ENCODE data around the gene ALOX5AP.

Gene ALOX5AP

GRCh38 chr13:30773561-30773960, 38.2 kb downstream of the ALOX5AP start:
- no peak for DNase-seq

DNA sequence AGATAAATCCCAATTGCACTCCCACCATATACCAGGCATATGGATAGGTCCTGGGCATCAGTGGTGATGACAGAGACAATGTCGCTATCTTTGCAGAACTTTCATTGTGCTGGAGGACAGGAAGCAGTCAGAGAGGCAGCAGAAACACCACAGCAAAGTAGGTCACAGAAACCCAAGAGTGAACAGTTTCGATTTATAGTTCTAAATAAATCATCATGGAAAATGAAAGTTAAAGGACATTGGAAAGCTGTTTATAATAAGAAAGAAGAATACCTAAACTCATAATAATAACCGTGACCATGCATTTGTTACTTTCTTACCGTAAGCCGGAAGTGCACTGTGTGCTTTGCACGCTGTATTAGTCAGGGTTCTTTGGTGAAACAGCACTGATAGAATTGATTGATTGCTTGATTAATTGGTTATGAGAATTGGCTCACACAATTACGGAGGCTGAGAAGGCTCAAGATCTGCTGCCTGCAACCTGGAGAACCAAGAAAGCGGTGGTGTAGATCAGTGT, 38.9 kb downstream of the ALOX5AP start:
- no peak for DNase-seq

GRCh38 chr13:30776661-30777060, 41.3 kb downstream of the ALOX5AP start:
- DNase-seq: no peak

DNA sequence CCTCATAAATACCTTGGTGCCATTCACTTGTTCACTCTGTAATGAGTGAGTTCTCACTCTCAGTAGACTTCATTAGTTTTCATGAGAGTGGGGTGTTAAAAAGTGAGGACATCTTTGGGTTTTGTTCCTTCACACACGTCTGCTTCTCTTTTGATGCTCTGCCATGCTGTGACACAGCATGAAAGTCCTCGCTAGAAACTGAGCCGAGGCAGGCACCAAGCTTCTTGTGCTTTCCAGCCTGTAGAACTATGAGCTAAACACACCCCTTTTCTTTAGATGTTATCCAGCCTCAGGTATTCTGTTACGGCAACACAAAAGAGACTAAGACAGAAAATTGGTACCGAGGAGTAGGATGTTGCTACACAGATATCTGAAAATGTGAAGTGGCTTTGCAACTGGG, 43.7 kb downstream of the ALOX5AP start:
- no peak for DNase-seq

DNA sequence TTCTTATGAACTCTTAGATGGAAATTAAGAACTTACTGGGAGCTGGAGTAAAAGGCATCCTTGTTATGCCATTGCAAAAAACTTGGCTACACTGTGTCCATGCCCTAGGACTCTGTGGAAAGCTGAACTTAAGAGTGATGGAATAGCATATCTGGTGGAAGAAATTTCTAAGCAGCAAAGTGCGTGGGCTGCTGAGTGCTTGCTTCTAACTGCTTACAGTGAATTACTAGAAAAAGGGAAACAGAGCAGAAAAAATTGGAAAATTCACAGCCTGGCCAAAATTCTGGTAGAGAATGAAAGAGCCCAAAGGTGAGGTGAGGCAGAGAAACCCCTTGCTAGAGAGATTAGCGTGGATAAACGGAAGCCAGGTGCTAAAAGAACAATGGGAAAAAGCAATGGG, 44.3 kb downstream of the ALOX5AP start:
- no peak for DNase-seq

- no peak for DNase-seq
Observed at GRCh38 chr13:30780338-30780981, 45.1 kb downstream of the ALOX5AP start.

GRCh38 chr13:30785191-30785850, 50.0 kb downstream of the ALOX5AP start:
- DNase-seq: no peak

DNA sequence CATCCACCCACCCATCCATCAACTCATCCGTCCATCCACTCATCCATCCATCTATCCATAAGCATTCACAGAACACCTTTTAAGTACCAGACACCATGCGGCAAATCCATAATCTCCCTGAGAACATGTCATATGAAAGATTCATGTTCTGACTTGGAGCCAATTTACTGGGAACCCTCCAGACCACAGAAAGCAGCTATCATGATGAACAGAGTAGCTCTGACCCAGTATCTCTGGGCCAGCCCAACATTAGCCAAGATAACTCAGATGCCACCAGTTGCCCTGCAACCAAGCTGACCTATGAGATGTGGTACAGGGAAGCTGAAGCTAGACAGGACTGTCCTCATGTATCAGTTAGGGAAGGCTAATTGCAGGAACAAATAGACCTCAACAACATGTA, 51.3 kb downstream of the ALOX5AP start:
- no peak for DNase-seq

GRCh38 chr13:30787738-30788525, 52.6 kb downstream of the ALOX5AP start:
- no peak for DNase-seq

GRCh38 chr13:30789166-30789862, 54.0 kb downstream of the ALOX5AP start:
- DNase-seq: no peak

DNA sequence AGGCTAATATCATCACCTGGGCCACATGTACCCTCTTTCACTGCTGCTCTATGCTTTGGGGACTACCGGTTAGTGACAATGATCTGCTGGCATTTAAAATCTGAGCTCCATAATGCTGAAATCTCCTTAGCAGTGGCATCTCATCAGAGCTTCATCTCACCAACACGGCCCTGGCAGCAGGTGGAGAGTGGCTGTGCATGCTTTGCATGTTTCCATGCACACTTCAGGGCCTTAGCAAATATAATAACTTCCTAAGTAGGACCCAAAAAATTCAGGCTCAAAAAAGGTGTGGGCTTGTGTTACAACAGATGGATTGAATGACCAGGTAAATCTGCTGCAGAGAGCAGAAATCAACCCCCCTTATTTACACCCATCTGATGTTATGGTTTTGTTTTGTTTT, 55.2 kb downstream of the ALOX5AP start:
- no peak for DNase-seq

DNA sequence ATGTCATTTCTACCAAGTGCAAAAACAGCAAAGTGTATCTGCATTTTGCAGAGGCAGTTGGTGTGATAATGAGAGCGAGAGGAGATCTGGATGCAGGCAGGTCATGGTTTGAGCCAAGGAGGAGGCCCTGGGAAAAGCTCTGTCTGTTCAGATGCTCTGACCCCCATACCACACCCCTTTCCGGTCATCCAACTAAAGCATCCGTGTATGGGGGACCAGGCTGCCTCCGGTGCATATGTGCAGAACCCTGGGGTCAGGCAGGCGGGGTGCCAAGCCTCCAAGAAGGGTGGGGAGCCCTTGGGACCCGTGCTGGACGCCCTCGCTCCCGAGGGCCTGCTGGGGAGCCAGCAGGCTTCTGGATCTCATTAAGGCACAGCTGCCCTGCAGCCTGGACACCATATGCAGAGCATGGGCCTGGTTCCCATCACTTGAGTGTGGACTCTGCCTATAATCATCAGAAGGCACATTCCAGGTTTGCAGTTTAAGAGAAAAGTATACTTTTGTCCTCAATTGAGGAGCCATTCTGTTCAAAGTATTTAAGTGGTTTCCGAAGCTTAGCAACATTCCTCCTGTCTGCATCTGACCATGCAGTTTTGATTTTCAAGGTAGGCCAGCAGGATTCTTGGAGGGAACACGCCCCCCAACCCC, 56.1 kb downstream of the ALOX5AP start:
- no peak for DNase-seq

- no peak for DNase-seq
Observed at GRCh38 chr13:30792285-30793000, 57.1 kb downstream of the ALOX5AP start.

DNA sequence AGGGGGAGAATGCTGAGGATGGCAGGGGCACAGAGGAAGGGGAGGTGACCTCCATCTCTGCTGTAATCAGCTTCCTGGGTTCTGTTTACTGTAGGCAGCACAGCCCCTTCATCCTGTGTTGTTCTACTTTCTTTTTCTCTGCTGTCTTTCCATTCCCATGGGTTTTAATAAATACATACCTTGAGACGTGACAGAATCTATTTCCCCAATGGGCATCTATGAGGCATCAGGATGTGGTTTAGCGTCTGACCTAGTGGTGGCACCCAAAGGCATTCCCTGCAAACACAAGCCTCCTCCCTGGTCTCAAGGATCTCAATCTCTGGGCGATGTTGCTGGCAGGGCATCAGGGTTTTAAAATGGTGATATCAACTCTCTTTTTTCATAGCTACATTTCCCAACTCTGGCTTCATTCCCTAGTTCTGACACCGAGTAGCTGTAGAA, 60.8 kb downstream of the ALOX5AP start:
- DNase-seq: no peak

DNA sequence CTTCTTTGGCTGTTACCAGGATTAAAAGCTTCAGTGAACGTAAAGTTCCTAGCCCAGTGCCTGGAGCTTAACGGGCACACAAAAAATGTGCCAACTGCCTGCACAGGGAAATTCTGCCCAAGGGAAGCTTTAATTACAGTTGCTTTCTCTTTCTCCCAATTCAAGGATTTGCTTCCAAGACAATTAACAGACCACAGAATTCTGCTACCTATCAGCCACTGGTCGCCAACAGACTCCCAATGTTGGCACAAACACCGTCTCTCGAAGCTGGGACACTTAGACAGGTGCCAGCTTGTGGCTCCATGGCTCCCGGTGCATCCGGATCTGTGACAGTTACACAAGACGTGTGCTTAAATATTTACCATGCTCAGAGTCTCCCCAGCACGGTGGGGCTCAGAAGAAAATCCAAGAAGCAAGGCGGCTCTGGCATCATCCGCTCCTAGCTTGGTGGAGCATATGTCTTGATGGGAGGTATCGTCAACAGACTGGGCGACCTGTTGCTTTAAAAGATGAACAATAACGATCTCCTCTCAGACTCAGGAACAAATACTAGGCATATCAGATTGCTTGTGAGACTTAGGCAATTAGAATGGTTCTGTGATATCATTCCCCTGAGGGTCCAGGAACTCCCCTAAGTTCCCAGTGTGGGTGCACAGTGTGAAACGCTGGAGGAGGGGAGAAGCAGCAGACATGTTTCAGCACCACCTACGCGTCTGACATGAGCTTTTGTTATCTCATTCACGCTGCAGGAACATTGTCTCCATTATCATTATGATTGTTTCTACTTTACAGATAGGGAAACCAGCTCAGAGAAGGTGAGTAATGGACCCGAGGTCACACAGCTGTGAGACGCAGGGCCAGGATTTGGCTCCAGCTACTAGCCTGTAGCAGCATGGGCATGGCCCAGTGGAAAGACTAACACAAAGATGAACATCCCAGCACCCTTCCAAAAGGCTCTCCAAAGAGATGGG, 61.6 kb downstream of the ALOX5AP start:
- no peak for DNase-seq

- DNase-seq: no peak
Observed at GRCh38 chr13:30797847-30798535, 62.6 kb downstream of the ALOX5AP start.

DNA sequence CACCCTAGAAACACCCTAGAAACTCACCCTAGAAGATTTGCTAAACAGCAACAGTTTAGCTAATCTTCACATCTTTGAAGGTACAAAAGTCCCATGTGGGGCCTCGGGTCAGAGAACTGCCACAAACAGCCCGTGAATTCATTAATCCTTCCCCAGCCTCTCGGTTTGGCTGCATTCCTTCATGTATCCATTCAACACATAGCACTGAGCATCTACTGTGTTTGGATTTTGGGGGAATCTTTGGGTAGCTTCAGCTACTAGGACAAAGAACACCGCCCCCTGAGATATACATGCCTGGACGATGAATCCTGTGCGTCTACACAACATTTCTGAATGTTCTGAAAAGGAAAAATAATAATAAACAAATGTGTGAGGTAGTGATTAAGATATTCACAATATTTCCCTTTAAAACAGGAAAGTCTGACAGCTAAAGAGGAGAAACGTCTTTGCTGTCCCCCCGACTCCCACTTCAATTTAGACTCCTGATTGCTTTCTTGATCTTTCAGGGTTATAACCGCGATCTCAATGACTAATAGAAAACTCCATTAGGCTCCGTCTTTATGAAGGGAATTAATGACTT, 63.5 kb downstream of the ALOX5AP start:
- DNase-seq: no peak

DNA sequence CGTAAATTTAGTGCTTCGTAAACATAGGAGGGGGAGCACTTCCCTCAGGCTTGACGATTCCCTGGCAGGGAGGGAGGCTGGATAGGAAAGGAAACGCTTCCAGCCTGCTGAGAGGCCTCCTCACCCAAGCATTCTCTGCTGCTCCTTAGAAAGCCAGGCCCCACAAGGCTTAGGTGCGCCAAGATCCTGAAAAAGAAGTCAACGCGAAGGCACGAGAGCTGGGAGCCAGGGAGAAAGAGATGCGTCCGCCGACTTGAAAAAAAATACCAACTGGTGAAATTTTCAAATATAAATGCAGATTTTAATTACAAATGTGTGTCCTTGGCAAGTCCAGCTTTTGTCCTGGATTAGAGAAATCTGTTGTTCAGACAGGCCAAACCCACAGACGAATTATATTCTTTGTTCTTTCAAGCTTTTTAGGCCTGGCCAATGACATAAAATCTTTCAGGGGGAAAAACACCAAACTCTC, 64.0 kb downstream of the ALOX5AP start:
- no peak for DNase-seq

GRCh38 chr13:30800107-30800506, 64.8 kb downstream of the ALOX5AP start:
- no peak for DNase-seq

DNA sequence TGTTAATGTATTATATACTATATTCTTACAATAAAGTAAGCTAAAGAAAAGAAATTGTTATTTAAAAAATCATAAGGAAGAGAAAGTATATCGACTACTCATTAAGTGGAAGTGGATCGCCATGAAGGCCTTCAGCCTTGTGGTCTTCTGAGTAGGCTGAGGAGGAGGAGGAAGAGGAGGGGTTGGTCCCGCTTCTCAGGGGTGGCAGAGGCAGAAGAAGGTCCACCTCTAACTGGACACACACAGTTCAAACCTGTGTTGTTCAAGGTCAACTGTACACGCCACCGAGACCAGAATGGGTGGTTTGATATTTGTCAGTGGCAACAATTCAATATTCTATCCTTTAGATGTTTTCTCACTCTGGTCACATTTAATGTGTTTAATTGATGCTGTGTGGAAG, 67.2 kb downstream of the ALOX5AP start:
- DNase-seq: no peak
